T-cell (primary cell): ENCODE data around the gene FOXD2. TPM values are rescaled to one million over a fixed set of nuclear protein-coding genes. Genes with fewer than 3 reads are reported as not detected.

ENCODE experiments used
- ATAC-seq, 4 experiments: fragments of 200-7000 bp in 3 of 4; fragments of 150-1000 bp in 1 of 4; cut with Tn5 transposase; replicated peaks in 1 of 4; 1 replicate in 3 of 4; 2 replicates in 1 of 4; pipeline ENCODE4 v1.10.0; 2021; ENCODE audit warnings: moderate library complexity in 3 of 4, mild to moderate bottlenecking in 2 of 4, moderate number of reproducible peaks in 1 of 4
- CTCF ChIA-PET, 2 donors: fragments of 300-600 bp; sonication (Branson Sonifier 250); formaldehyde crosslinking; loops; one replicate each; lab custom pipeline; 2022; ENCODE audit warnings: antibody characterized with exemption in 2 of 2; lab: Charles Lee
- POLR2A ChIA-PET, 2 donors: fragments of 300-600 bp; sonication (Branson Sonifier 250); formaldehyde crosslinking; loops; one replicate each; lab custom pipeline; 2022; ENCODE audit warnings: antibody characterized with exemption in 2 of 2; lab: Charles Lee
- DNase-seq, 35 experiments: peaks; one replicate each; pipeline versions ENCODE4 v3.0.0 to v3.0.0-alpha.2; 2013 to 2023
- H3K27ac ChIP-seq: one replicate; pipeline ENCODE4 v1.5.1; 2013; ENCODE audit warnings: low read length
- H3K27me3 ChIP-seq, 2 experiments: replicated peaks in 1 of 2; 1 replicate in 1 of 2; 2 replicates in 1 of 2; pipeline versions ENCODE4 v1.6.1 to v1.7.0; 2013; ENCODE audit warnings: low read length in 1 of 2, mixed read lengths in 1 of 2; ENCODE audit not compliant: control insufficient read depth in 2 of 2, insufficient read depth in 2 of 2; ENCODE audit errors: extremely low read depth in 1 of 2
- H3K36me3 ChIP-seq, 2 donors: 1 replicate in 1 of 2; 2 replicates in 1 of 2; pipeline versions ENCODE4 v1.6.1 to v1.7.0; 2013; ENCODE audit warnings: low read length in 1 of 2; ENCODE audit not compliant: control insufficient read depth in 2 of 2, insufficient read depth in 1 of 2; ENCODE audit errors: extremely low read depth in 1 of 2
- H3K4me1 ChIP-seq, 2 experiments: 1 replicate in 1 of 2; 2 replicates in 1 of 2; pipeline versions ENCODE4 v1.6.1 to v1.7.0; 2013; ENCODE audit warnings: low read length in 2 of 2, mixed read lengths in 1 of 2; ENCODE audit not compliant: insufficient read depth in 2 of 2, control insufficient read depth in 1 of 2; ENCODE audit errors: extremely low read depth in 1 of 2
- H3K4me3 ChIP-seq, 2 donors: 1 replicate in 1 of 2; 2 replicates in 1 of 2; pipeline versions ENCODE4 v1.5.1 to v1.7.0; 2013; ENCODE audit warnings: mild to moderate bottlenecking in 2 of 2, low read length in 1 of 2, moderate library complexity in 1 of 2; ENCODE audit not compliant: control insufficient read depth in 1 of 2; ENCODE audit errors: extremely low read depth in 1 of 2
- H3K9me3 ChIP-seq: 2 replicates; pipeline ENCODE4 v1.7.0; 2013
- H3K27ac Mint-ChIP-seq, 2 donors: one replicate each; pipeline ENCODE4 v1.8.0; 2020 to 2021; ENCODE audit warnings: mild to moderate bottlenecking in 2 of 2, mixed read lengths in 2 of 2
- H3K27me3 Mint-ChIP-seq, 2 donors: one replicate each; pipeline ENCODE4 v1.8.0; 2021 to 2022; ENCODE audit warnings: mixed read lengths in 2 of 2
- H3K36me3 Mint-ChIP-seq: one replicate; pipeline ENCODE4 v1.8.0; 2021; ENCODE audit warnings: mixed read lengths
- H3K4me1 Mint-ChIP-seq, 3 donors: one replicate each; pipeline ENCODE4 v1.8.0; 2020 to 2022; ENCODE audit warnings: mixed read lengths in 3 of 3, mild to moderate bottlenecking in 1 of 3
- H3K4me3 Mint-ChIP-seq, 3 donors: one replicate each; pipeline ENCODE4 v1.8.0; 2020 to 2022; ENCODE audit warnings: mild to moderate bottlenecking in 3 of 3, mixed read lengths in 3 of 3, moderate library complexity in 3 of 3
- H3K9me3 Mint-ChIP-seq, 3 donors: one replicate each; pipeline ENCODE4 v1.8.0; 2020 to 2022; ENCODE audit warnings: mixed read lengths in 3 of 3
- WGBS: methylation state at CpG from one replicate; pipeline ENCODE4 v1.1.5; 2013; ENCODE audit warnings: missing lambda C conversion rate; ENCODE audit not compliant: insufficient coverage; 5-methylcytosine and 5-hydroxymethylcytosine counted together
- total RNA-seq, 35 experiments: library from RNA in 6 of 35; stranded (reverse) in 6 of 35; fragments of 120-200 nt in 1 of 35; gene quantifications; one replicate each; pipeline versions ENCODE4 v1.2.1 to v1.2.4 and lab custom pipeline; 2013 to 2026

FOXD2 gene
- total RNA-seq, 5 donors from 2014 or later (not counting 1 experiment from before 2014, with no cell fraction given), result 0.42 to 0.76 (median 0.56) TPM

DNA sequence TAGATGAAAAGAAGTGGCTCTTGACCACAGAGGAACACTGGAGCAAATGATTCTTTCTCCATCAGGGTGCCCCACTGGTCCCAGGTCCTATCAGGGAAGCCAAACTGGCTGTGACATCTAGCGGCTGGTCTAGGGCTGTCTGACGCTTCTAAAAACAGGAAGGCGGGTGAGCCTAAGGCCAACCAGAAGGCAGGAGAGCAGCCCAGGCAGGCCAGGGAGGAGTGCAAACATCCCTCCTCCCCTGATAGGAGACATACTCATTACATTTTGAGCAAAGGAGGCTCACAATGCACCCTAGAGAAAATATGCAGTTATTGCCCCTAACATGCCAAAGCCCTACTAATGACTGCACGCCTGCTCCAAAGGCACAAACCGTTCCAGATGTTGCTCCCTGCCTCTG is 32.1 kb upstream of the FOXD2 start:
- ATAC-seq (no peak), DNase-seq (no peak)
- H3K27ac ChIP-seq, result no peak overlapping the region
- no peaks in the 10 kb centered on the region for H3K36me3 ChIP-seq
- peaks cover 0 to 15% of the 10 kb centered on the region in 2 experiments for H3K27me3 ChIP-seq
- Mint-ChIP-seq H3K36me3 (no peaks in the 10 kb centered on the region), H3K4me1 (no peaks in the 10 kb centered on the region), H3K4me3 (no peak overlapping the region), H3K27ac (no peak overlapping the region), H3K27me3 (peaks cover 15 to 24% of the 10 kb centered on the region in 2 donors), H3K9me3 (no peaks in the 10 kb centered on the region)
- ChIA-PET POLR2A (interaction anchor here in 1 of 2 donors (0.5 kb wide), 1 partner anchor 24 kb away, joined by 3 read pairs; no protein-coding TSS in a partner anchor), CTCF (no interaction called here)
- H3K4me3 ChIP-seq, result no peak overlapping the region
- no peaks in the 10 kb centered on the region for H3K9me3 ChIP-seq
- no peaks in the 10 kb centered on the region for H3K4me1 ChIP-seq
- WGBS, result 68% methylated on average over 4 of the region's 5 CpGs

DNA sequence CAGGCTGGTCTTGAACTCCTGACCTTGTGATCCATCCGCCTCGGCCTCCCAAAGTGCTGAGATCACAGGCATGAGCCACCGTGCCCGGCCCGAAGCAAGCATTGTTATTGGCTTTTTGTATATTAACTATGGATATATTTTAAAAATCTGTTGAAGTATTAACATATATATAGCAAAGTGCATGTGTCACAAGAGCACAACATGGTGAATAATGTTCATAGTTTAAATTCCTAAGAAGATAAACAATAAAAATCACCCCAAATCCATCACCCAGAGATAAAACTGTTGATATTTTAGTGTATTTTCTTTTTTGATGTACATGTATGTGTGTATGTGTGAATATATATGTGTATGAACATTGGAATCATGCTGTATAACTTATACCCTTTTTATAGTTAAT is 30.9 kb upstream of the FOXD2 start:
- ChIA-PET POLR2A (no interaction called here), CTCF (no interaction called here)
- no CpG with 5 or more reads among the region's 5 CpGs for WGBS
- DNase-seq (no peak), ATAC-seq (no peak)
- Mint-ChIP-seq H3K9me3 (no peaks in the 10 kb centered on the region), H3K4me3 (no peak overlapping the region), H3K36me3 (no peaks in the 10 kb centered on the region), H3K4me1 (no peaks in the 10 kb centered on the region), H3K27ac (no peak overlapping the region), H3K27me3 (peaks cover 9 to 22% of the 10 kb centered on the region in 2 donors)
- no peaks in the 10 kb centered on the region for H3K36me3 ChIP-seq
- H3K9me3 ChIP-seq, result no peaks in the 10 kb centered on the region
- no peak overlapping the region for H3K4me3 ChIP-seq
- H3K27me3 ChIP-seq, result peaks cover 0 to 19% of the 10 kb centered on the region in 2 experiments
- H3K27ac ChIP-seq, result no peak overlapping the region
- no peaks in the 10 kb centered on the region for H3K4me1 ChIP-seq

DNA sequence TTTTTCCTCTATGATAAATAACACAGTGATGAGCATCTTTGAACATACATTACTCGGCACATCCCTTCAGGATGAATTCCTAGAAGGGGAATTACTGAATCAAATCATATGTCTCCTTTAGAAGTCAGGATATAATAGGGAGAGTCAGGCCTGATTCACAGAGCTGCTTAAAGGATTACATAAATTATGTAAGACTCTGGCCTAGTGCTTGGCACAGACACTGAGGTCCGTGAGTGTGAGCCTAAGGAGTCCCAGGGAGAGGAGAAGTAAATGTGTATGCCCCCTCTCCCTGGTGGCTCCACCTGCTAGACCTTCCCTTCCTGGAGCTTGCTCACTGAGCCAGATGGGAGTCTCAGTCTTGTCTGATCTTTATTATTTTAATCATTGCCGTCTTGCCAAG is 30.4 kb upstream of the FOXD2 start:
- CTCF ChIA-PET, result no interaction called here
- DNase-seq, result no peak
- H3K9me3 ChIP-seq, result no peaks in the 10 kb centered on the region
- Mint-ChIP-seq H3K9me3 (no peaks in the 10 kb centered on the region), H3K4me3 (no peak overlapping the region), H3K27me3 (peaks cover 4 to 22% of the 10 kb centered on the region in 2 donors), H3K27ac (no peak overlapping the region), H3K4me1 (no peaks in the 10 kb centered on the region), H3K36me3 (no peaks in the 10 kb centered on the region)
- H3K27me3 ChIP-seq, result peaks cover 0 to 22% of the 10 kb centered on the region in 2 experiments
- H3K4me3 ChIP-seq, result no peak overlapping the region
- no peaks in the 10 kb centered on the region for H3K36me3 ChIP-seq
- H3K4me1 ChIP-seq, result no peaks in the 10 kb centered on the region
- no CpG with 5 or more reads among the region's 3 CpGs for WGBS
- no peak for ATAC-seq
- no peak overlapping the region for H3K27ac ChIP-seq
- POLR2A ChIA-PET, result no interaction called here

DNA sequence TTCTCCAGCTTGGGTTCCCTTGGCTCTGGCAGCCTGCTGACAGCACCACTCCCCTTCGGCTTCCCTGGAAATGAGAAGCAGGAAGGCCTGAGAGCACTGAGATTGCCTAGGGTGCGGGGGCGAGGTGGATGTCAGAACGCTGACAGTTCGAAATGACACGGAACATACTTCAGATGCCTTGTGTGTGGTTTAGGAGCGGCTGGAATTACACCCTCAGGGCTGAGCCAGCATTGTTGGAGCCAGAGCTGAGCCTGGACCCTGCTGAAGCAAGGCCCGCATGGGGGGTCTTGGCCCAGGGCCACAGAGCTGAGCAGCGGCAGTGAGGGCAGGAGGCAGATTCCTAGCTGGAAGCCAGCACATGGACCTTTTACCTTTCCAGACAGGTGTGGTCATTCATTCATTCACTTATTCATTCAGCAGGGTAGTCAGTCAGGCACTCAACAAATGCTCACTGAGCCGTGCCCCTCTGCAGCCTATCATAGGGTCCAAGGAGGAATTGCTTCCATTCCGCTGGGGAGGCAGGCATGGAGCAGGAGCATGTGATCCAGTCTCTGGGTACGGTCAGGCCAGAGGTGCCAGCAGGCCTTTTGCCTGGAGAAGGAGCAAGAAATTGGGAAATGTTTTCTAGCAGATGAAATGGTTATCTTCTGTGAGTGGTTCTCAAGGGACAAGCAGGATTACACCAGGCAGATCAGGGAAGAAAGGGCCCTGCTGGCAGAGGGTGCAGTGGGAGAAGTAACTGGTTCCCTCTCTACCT is 28.4 kb upstream of the FOXD2 start:
- H3K9me3 ChIP-seq, result no peaks in the 10 kb centered on the region
- H3K36me3 ChIP-seq, result no peaks in the 10 kb centered on the region
- no peak overlapping the region for H3K27ac Mint-ChIP-seq
- peaks cover 14 to 24% of the 10 kb centered on the region in 2 donors for H3K27me3 Mint-ChIP-seq
- ChIA-PET CTCF (no interaction called here), POLR2A (no interaction called here)
- WGBS, result 86% methylated on average over 12 of the region's 12 CpGs
- H3K4me1 ChIP-seq, result no peaks in the 10 kb centered on the region
- no peaks in the 10 kb centered on the region for H3K4me1 Mint-ChIP-seq
- DNase-seq (no peak), ATAC-seq (no peak)
- no peaks in the 10 kb centered on the region for H3K9me3 Mint-ChIP-seq
- H3K27me3 ChIP-seq, result peaks cover 0 to 26% of the 10 kb centered on the region in 2 experiments
- H3K4me3 Mint-ChIP-seq, result no peak overlapping the region
- no peaks in the 10 kb centered on the region for H3K36me3 Mint-ChIP-seq
- H3K4me3 ChIP-seq, result no peak overlapping the region
- H3K27ac ChIP-seq, result no peak overlapping the region

DNA sequence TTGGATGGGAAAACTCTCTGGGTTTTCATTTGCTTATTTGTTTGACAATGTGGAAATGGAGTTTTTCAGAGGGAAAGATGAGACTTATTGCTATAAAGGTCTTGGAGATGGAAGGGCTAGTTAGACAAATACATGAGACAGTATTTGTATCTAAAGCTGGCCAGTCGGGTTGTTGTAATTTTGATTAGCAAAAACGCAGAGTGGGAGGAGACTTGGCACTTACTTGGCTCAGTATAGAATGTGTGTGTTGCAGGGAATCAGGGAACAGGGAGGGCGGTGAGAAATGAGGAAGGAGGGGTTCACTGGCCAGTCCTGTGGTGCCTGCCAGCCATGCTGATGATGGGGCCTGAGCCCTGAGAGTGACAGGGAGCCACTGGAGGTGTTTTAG is 27.8 kb upstream of the FOXD2 start:
- Mint-ChIP-seq H3K4me3 (no peak overlapping the region), H3K9me3 (no peaks in the 10 kb centered on the region), H3K4me1 (no peaks in the 10 kb centered on the region), H3K27me3 (peaks cover 17 to 25% of the 10 kb centered on the region in 2 donors), H3K36me3 (no peaks in the 10 kb centered on the region), H3K27ac (no peak overlapping the region)
- H3K4me3 ChIP-seq, result no peak overlapping the region
- CTCF ChIA-PET, result no interaction called here
- no peaks in the 10 kb centered on the region for H3K36me3 ChIP-seq
- ATAC-seq, result no peak
- no peaks in the 10 kb centered on the region for H3K9me3 ChIP-seq
- H3K27me3 ChIP-seq, result peaks cover 0 to 30% of the 10 kb centered on the region in 2 experiments
- H3K4me1 ChIP-seq, result no peaks in the 10 kb centered on the region
- WGBS, result 80% methylated on average over 3 of the region's 3 CpGs
- H3K27ac ChIP-seq, result no peak overlapping the region
- POLR2A ChIA-PET, result no interaction called here
- no peak for DNase-seq

DNA sequence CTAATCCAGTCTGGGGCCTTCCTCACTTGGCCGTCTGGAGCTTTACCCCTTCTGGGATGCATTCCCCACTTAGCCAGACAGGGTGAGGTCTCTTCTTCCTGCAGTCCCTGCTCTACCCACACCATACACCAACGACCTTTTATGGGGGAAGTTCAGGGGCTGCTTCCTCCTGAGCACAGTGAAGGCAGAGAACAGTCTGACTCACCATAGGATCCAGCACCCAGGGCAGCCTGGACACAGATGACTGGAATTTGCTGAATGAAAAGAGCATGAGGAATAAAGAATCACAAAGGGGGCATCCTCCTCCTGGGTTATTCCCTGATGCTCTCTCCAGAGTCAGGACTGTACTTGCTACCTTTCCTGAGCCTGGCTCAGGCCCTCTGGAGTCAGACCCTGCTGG is 26.4 kb upstream of the FOXD2 start:
- ChIA-PET POLR2A (no interaction called here), CTCF (no interaction called here)
- Histone ChIP-seq H3K9me3 (no peaks in the 10 kb centered on the region), H3K27ac (no peak overlapping the region), H3K4me3 (no peak overlapping the region), H3K27me3 (peaks cover 0 to 42% of the 10 kb centered on the region in 2 experiments), H3K4me1 (no peaks in the 10 kb centered on the region), H3K36me3 (no peaks in the 10 kb centered on the region)
- no peaks in the 10 kb centered on the region for H3K36me3 Mint-ChIP-seq
- H3K4me3 Mint-ChIP-seq, result no peak overlapping the region
- DNase-seq (no peak), ATAC-seq (no peak)
- H3K27ac Mint-ChIP-seq, result no peak overlapping the region
- peaks cover 0 to under 1% (median 0%) of the 10 kb centered on the region in 3 donors for H3K4me1 Mint-ChIP-seq
- 0% methylated on average over 1 of the region's 2 CpGs for WGBS
- no peaks in the 10 kb centered on the region for H3K9me3 Mint-ChIP-seq
- H3K27me3 Mint-ChIP-seq, result peaks cover 27 to 33% of the 10 kb centered on the region in 2 donors
